HG03469 (cell line): Measurements from ENCODE around the gene PDX1.

Experiments used
- ATAC-seq: cut with Tn5 transposase; IDR thresholded peaks from one replicate; pipeline ENCODE4 v1.9.1; 2021; ENCODE audit warnings: mild to moderate bottlenecking, moderate library complexity, moderate number of reproducible peaks; ENCODE audit not compliant: unreplicated experiment

Gene PDX1

GRCh38 chr13:27969082-27969865, 49.5 kb downstream of the PDX1 start, which contains the start of gene CDX2:
TSS of gene CDX2 (minus strand) at chr13:27969315. CDS start at chr13:27969006, 309 bp downstream.
- ATAC-seq: no peak

DNA sequence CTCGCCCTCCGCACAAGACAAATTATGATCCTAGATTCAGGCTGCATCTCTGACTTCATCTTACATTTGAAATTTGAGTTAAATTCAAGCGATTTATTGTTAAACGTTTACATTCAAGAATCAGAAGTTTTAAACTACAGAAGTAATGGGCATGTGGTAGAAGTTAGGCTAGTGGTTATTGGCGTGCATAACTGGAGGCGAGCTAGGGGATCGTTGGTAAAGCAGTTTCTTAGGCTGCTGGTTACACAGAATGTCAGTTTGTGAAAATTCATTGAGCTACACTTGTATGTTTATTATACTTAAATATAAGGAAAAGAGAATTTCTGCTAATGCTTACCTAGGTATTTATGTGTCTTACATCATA, 50.0 kb downstream of the PDX1 start:
- ATAC-seq: no peak

DNA sequence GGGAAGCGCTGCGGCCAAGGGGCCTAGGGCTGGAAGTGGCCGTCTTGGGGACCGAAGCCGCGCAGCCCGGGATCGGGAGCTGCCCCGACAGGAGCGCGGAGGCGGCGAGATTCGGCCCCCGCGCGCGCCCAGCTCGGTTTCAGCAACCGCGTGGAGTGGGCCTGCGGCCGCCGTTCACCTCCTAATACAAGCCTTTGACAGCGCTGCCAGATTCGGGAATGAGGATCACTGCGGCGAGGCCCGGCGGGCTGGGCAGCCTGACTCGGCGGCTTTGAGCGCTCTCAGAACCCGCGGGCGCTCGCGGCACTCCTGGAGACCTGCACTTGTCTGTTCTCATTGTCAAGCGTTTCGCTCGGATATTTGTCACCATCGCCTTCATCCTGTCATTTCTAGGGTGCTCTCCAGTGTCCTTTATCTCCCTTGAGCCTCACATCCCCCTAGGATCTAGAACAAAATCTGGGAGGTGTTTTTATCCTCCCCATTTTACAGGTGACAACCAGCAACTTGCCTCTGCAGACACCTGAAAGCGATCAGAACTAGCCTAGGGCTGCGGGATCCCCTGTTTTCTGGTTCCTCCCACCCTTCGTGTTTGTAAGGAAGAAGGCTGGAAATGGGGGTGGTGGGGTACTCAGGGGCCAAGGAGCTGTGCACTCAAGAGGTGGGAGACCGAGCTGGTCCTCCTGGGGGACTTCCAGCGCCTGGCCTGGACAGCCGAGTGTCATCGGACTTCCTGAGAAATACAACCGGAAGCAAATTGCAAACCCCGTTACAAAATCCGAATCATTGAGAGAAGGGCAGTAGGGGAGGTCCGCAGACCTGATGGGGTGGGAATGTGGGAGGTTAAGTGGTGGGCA, 50.8 kb downstream of the PDX1 start:
- no peak for ATAC-seq

GRCh38 chr13:27971236-27971645, 51.4 kb downstream of the PDX1 start:
- ATAC-seq: no peak

DNA sequence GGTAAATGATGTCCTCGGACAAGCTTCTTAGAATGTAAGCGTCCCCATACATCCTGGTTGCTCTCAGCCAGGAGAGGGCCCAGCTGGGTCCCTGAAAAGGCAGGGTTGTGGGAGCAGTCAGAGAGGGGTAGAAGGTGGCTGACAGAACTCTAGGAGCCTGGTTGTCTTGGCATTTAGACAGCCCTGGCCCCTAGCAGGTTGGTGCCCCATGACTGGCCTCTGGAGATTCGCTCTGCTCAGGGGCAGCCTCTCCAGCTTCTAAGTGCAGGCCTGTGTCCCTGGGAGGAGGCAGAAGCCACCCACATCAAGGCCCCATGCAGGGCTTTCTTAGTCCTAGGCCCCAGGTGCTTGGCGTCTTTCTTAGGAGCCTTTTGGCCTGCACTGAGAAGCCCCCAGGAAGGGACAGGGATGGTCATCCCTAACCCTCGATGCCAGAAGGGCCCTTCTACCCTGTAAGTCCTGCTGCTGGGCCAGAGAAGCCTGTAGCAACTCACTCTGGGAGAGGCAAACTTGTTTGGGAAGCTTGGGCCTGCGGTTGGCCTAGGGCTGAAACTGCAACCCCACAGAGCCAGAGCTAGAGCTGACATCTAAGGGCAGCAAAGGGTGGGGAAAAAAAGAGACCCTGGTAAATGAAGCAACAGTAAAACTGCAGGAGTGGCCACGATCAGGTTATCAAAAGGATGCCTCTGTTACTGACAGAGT, 52.1 kb downstream of the PDX1 start:
- ATAC-seq: no peak

- ATAC-seq: no peak
Measured at GRCh38 chr13:27972478-27972820, 52.6 kb downstream of the PDX1 start.

DNA sequence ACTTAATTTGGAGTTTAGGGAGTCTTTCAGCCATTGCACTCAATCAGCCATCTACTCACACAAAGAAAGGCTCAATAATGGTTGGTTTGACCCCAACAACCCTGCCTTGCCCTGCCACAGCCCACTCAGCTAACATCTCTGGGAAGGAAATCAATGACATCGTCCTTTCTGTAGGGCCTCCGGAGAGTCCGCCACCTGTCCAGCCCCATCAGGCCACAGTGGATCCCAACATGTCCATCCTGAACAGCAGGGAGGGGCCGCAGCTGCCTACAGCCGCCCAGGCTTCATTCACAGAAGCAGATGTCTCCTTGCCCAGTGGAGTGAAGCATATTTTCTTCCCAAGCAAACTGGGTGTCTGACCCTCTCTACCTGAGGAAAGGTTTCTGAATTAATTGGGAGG, 53.5 kb downstream of the PDX1 start:
- no peak for ATAC-seq

- ATAC-seq: no peak
Measured at GRCh38 chr13:27973961-27974662, 54.3 kb downstream of the PDX1 start.
